ENCODE measurements around the gene RBFOX2.

DNA sequence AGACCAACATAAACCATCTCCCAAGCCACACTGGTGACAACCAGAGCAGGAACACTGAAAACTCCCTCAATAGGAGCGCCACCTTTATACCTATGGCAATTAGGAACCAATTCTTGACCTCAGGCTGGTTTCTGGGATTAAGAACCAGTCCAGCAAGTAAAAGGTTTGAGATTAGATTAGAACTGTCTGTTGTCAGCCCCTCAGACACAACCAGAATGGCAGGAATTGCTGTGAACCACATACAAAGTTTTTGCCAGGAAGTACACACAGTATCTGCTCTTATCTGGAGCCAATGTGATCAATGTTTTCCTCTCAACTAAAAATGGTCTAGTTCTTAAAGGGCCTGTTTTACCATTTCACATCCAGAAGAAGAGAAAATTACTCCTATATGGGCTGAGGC, 55.2 kb downstream of the RBFOX2 start:
- TF ChIP-seq USF2 (IDR thresholded peaks at IDR 0.05; ENCODE audit: borderline replicate concordance, low read depth, low read length) (no peak), RAD21 (IDR thresholded peaks at IDR 0.05; ENCODE audit: low read length) (no peak), POLR2AphosphoS5 (IDR thresholded peaks at IDR 0.05; ENCODE audit: low read depth, low read length) (no peak), CTCF (IDR thresholded peaks at IDR 0.05) (no peak), MXI1 (IDR thresholded peaks at IDR 0.05; ENCODE audit: low read depth, low read length) (no peak), PBX3 (IDR thresholded peaks at IDR 0.05) (no peak), RCOR1 (IDR thresholded peaks at IDR 0.05; ENCODE audit: low read length) (no peak), NFIC (IDR thresholded peaks at IDR 0.05; ENCODE audit: borderline replicate concordance) (no peak), CHD2 (IDR thresholded peaks at IDR 0.05; ENCODE audit: low read length, partially characterized antibody) (no peak), GABPA (IDR thresholded peaks at IDR 0.05; ENCODE audit: low read depth) (no peak), MEF2A (IDR thresholded peaks at IDR 0.05; ENCODE audit: borderline replicate concordance, low read depth) (no peak)
- TF ChIP-seq, protein P1, sequence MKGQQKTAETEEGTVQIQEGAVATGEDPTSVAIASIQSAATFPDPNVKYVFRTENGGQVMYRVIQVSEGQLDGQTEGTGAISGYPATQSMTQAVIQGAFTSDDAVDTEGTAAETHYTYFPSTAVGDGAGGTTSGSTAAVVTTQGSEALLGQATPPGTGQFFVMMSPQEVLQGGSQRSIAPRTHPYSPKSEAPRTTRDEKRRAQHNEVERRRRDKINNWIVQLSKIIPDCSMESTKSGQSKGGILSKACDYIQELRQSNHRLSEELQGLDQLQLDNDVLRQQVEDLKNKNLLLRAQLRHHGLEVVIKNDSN (IDR thresholded peaks at IDR 0.05; ENCODE audit: borderline replicate concordance, low read depth), result no peak
